B cell (primary cell): ENCODE data around the gene USH2A. TPM values are rescaled to one million over a fixed set of nuclear protein-coding genes. Genes with fewer than 3 reads are reported as not detected.

Experiments used
- ATAC-seq: fragments of 200-7000 bp; cut with Tn5 transposase; one replicate; pipeline ENCODE4 v1.10.0; 2021; ENCODE audit warnings: low read depth, mild to moderate bottlenecking, moderate number of reproducible peaks, moderate library complexity
- CTCF ChIA-PET: fragments of 350-600 bp; sonication (Branson Sonifier 250); formaldehyde crosslinking; loops from one replicate; lab custom pipeline; 2021; ENCODE audit warnings: antibody characterized with exemption, inconsistent platforms; lab: Charles Lee
- POLR2A ChIA-PET: fragments of 350-600 bp; sonication (Branson Sonifier 250); formaldehyde crosslinking; loops from one replicate; lab custom pipeline; 2021; ENCODE audit warnings: antibody characterized with exemption; lab: Charles Lee
- DNase-seq: peaks from one replicate; pipeline ENCODE4 v3.0.0; 2013
- H2AFZ ChIP-seq: 2 replicates; pipeline ENCODE4 v1.6.1; 2012; ENCODE audit warnings: mild to moderate bottlenecking, low read depth, low read length; ENCODE audit not compliant: insufficient read depth, poor library complexity, severe bottlenecking
- H3K27ac ChIP-seq, 2 donors: 1 replicate in 1 of 2; 2 replicates in 1 of 2; pipeline ENCODE4 v1.5.1; 2012 to 2013; ENCODE audit warnings: low read length in 2 of 2, mild to moderate bottlenecking in 2 of 2, moderate library complexity in 1 of 2
- H3K27me3 ChIP-seq, 4 experiments: fragments of 200-600 bp in 1 of 4; sonication (generic) in 1 of 4; replicated peaks in 1 of 4; 1 replicate in 2 of 4; 2 replicates in 2 of 4; pipeline versions ENCODE4 v1.6.1 to v1.7.0; 2013 to 2016; ENCODE audit warnings: low read length in 3 of 4, mild to moderate bottlenecking in 2 of 4, mixed read lengths in 1 of 4, moderate library complexity in 1 of 4; ENCODE audit not compliant: insufficient read depth in 4 of 4, control insufficient read depth in 3 of 4; ENCODE audit errors: control extremely low read depth in 1 of 4
- H3K36me3 ChIP-seq, 2 experiments: replicated peaks in 1 of 2; 1 replicate in 1 of 2; 2 replicates in 1 of 2; pipeline versions ENCODE4 v1.6.1 to v1.7.1; 2013; ENCODE audit warnings: low read length in 1 of 2; ENCODE audit not compliant: insufficient read depth in 2 of 2, control insufficient read depth in 1 of 2; ENCODE audit errors: control extremely low read depth in 1 of 2, extremely low read depth in 1 of 2
- H3K4me1 ChIP-seq, 2 donors: fragments of 200-600 bp in 1 of 2; sonication (generic) in 1 of 2; 1 replicate in 1 of 2; 2 replicates in 1 of 2; pipeline versions ENCODE4 v1.5.1 to v1.6.1; 2013 to 2017; ENCODE audit warnings: low read length in 2 of 2; ENCODE audit not compliant: control insufficient read depth in 2 of 2, insufficient read depth in 2 of 2
- H3K4me2 ChIP-seq: replicated peaks from 2 replicates; pipeline ENCODE3; 2012; ENCODE audit warnings: mild to moderate bottlenecking, low read depth, low read length; ENCODE audit not compliant: poor library complexity, severe bottlenecking
- H3K4me3 ChIP-seq, 5 experiments: fragments of 200-600 bp in 1 of 5; sonication (generic) in 1 of 5; 1 replicate in 3 of 5; 2 replicates in 2 of 5; pipeline versions ENCODE4 v1.5.1 to v1.7.0; 2011 to 2016; ENCODE audit warnings: low read length in 4 of 5, mild to moderate bottlenecking in 4 of 5, low read depth in 2 of 5, control low read depth in 1 of 5, moderate library complexity in 1 of 5; ENCODE audit not compliant: insufficient read depth in 1 of 5; ENCODE audit errors: control extremely low read depth in 1 of 5, extremely low read depth in 1 of 5
- H3K79me2 ChIP-seq: fragments of 200-600 bp; sonication (generic); one replicate; pipeline ENCODE4 v1.6.0; 2016; ENCODE audit warnings: low read length; ENCODE audit not compliant: control insufficient read depth, insufficient read depth
- H3K9ac ChIP-seq: fragments of 200-600 bp; sonication (generic); 2 replicates; pipeline ENCODE4 v1.6.1; 2017; ENCODE audit warnings: mild to moderate bottlenecking, low read length, moderate library complexity
- H3K9me3 ChIP-seq, 3 donors: one replicate each; pipeline versions ENCODE4 v1.6.1 to v1.7.1; 2013; ENCODE audit warnings: low read length in 2 of 3; ENCODE audit not compliant: control insufficient read depth in 2 of 3, insufficient read depth in 1 of 3; ENCODE audit errors: control extremely low read depth in 1 of 3
- H4K20me1 ChIP-seq: 2 replicates; pipeline ENCODE4 v1.6.0; 2012; ENCODE audit warnings: mild to moderate bottlenecking, low read length; ENCODE audit not compliant: insufficient read depth, control insufficient read depth, poor library complexity, severe bottlenecking
- H3K27ac Mint-ChIP-seq: one replicate; pipeline ENCODE4 v1.8.0; 2021; ENCODE audit warnings: mixed read lengths
- H3K27me3 Mint-ChIP-seq: one replicate; pipeline ENCODE4 v1.8.0; 2021; ENCODE audit warnings: mixed read lengths
- H3K4me1 Mint-ChIP-seq: one replicate; pipeline ENCODE4 v1.8.0; 2021; ENCODE audit warnings: mixed read lengths
- H3K4me3 Mint-ChIP-seq: one replicate; pipeline ENCODE4 v1.8.0; 2021; ENCODE audit warnings: mixed read lengths
- H3K9me3 Mint-ChIP-seq: one replicate; pipeline ENCODE4 v1.8.0; 2022; ENCODE audit warnings: mixed read lengths; ENCODE audit not compliant: insufficient read depth
- EZH2 ChIP-seq: IDR thresholded peaks from 2 replicates; pipeline ENCODE4 v1.6.1; 2012; ENCODE audit warnings: borderline replicate concordance, low read depth, mild to moderate bottlenecking, moderate library complexity, low read length; ENCODE audit not compliant: insufficient read depth, poor library complexity, severe bottlenecking
- WGBS: methylation state at CpG from one replicate; pipeline ENCODE4 v1.1.5; 2013; ENCODE audit warnings: missing lambda C conversion rate; ENCODE audit not compliant: insufficient coverage; 5-methylcytosine and 5-hydroxymethylcytosine counted together
- intact Hi-C: fragments of 100-400 bp; cut with micrococcal nuclease; formaldehyde crosslinking; loops from one replicate; pipeline ENCODE4 v1.10.0; 2022
- polyA plus RNA-seq: library from polyadenylated mRNA; depleted of rRNA; stranded (reverse); fragments of >200 nt; gene quantifications from 2 replicates; pipeline ENCODE4 v1.2.3, GENCODE V29; 2012
- total RNA-seq, 2 donors: library from RNA; stranded (reverse); fragments of 120-200 nt in 1 of 2; gene quantifications; 1 replicate in 1 of 2; 2 replicates in 1 of 2; pipeline versions ENCODE4 v1.2.3 to v1.2.4, GENCODE V29; 2013 to 2022
- TF ChIP-seq, protein P1 (sequence below): fragments of 200-600 bp; IDR thresholded peaks from one replicate; pipeline ENCODE4 v1.8.0; 2022; ENCODE audit warnings: antibody characterized with exemption, mild to moderate bottlenecking

The USH2A gene
- total and polyA plus RNA-seq, 2 donors (not counting 1 experiment from before 2014, with no cell fraction given), result 0.01 TPM; not detected in 1

DNA sequence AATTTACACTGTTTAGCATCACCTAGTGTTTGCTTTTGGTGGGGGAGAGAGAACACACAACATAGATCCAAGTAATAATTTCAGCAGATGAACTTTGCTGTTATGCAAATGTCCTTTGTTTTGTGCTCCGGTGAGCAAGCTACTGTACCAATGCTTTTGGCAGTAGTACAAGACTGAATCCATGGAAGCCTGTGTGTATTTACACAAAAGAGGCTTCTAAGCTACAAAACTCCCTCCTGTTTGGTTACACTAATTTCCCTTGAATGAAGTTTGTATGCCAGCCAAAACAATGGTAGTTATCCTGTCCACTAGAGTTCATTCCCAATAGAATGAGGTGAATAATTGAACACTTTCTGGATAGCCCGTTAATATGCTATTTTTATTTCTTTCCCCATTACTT, 535.6 kb downstream of the USH2A start:
- Histone ChIP-seq H3K4me1 (no peaks in the 10 kb centered on the region), H3K9me3 (no peaks in the 10 kb centered on the region), H3K4me3 (no peak overlapping the region), H4K20me1 (no peaks in the 10 kb centered on the region), H3K79me2 (no peaks in the 10 kb centered on the region), H3K4me2 (no peak overlapping the region), H3K27ac (no peak overlapping the region), H3K9ac (no peak overlapping the region), H2AFZ (no peak overlapping the region), H3K27me3 (no peaks in the 10 kb centered on the region), H3K36me3 (no peaks in the 10 kb centered on the region)
- intact Hi-C loops, result no loop called here
- DNase-seq (no peak), ATAC-seq (no peak)
- ChIA-PET CTCF (no interaction called here), POLR2A (no interaction called here)
- Mint-ChIP-seq H3K4me3 (no peak overlapping the region), H3K9me3 (no peaks in the 10 kb centered on the region), H3K27ac (no peak overlapping the region), H3K4me1 (no peaks in the 10 kb centered on the region), H3K27me3 (no peaks in the 10 kb centered on the region)
- no peak for TF ChIP-seq EZH2
- TF ChIP-seq, protein P1, sequence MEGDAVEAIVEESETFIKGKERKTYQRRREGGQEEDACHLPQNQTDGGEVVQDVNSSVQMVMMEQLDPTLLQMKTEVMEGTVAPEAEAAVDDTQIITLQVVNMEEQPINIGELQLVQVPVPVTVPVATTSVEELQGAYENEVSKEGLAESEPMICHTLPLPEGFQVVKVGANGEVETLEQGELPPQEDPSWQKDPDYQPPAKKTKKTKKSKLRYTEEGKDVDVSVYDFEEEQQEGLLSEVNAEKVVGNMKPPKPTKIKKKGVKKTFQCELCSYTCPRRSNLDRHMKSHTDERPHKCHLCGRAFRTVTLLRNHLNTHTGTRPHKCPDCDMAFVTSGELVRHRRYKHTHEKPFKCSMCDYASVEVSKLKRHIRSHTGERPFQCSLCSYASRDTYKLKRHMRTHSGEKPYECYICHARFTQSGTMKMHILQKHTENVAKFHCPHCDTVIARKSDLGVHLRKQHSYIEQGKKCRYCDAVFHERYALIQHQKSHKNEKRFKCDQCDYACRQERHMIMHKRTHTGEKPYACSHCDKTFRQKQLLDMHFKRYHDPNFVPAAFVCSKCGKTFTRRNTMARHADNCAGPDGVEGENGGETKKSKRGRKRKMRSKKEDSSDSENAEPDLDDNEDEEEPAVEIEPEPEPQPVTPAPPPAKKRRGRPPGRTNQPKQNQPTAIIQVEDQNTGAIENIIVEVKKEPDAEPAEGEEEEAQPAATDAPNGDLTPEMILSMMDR, result no peak
- no CpG with 5 or more reads among the region's 2 CpGs for WGBS

DNA sequence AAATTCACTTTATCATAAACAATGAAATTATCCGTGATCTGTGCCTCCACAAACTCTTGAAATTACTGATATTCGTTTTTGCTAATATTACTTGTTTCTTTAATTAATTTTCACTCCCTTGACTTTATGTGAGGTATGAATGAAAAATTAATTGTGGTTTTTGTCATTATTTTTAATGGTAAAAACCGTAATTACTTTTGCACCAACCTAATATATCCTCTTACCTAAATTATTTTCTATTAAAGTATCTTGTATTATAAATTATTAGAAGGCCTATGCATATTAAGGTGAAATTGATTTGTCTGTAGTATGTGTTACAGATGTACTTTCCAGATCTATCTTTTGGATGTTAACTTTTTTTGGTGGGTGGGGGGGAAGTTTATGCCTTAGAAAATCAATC, 540.2 kb downstream of the USH2A start:
- peaks cover 0 to 2% (median 0%) of the 10 kb centered on the region in 3 donors for H3K9me3 ChIP-seq
- no peaks in the 10 kb centered on the region for H4K20me1 ChIP-seq
- WGBS, result no CpG with 5 or more reads among the region's 3 CpGs
- Mint-ChIP-seq H3K27me3 (no peaks in the 10 kb centered on the region), H3K27ac (no peak overlapping the region), H3K4me3 (no peak overlapping the region), H3K9me3 (no peaks in the 10 kb centered on the region), H3K4me1 (no peaks in the 10 kb centered on the region)
- H3K4me3 ChIP-seq, result no peak overlapping the region
- no peaks in the 10 kb centered on the region for H3K27me3 ChIP-seq
- H3K27ac ChIP-seq, result no peak overlapping the region
- TF ChIP-seq, protein P1, result no peak
- no peak for TF ChIP-seq EZH2
- no peak overlapping the region for H2AFZ ChIP-seq
- ChIA-PET CTCF (no interaction called here), POLR2A (no interaction called here)
- no peaks in the 10 kb centered on the region for H3K79me2 ChIP-seq
- no peak overlapping the region for H3K9ac ChIP-seq
- DNase-seq, result no peak
- no peak for ATAC-seq
- H3K4me2 ChIP-seq, result no peak overlapping the region
- no peaks in the 10 kb centered on the region for H3K36me3 ChIP-seq
- H3K4me1 ChIP-seq, result no peaks in the 10 kb centered on the region
- intact Hi-C loops, result no loop called here
